ENCODE data around the gene IGF1R.

Gene IGF1R

DNA sequence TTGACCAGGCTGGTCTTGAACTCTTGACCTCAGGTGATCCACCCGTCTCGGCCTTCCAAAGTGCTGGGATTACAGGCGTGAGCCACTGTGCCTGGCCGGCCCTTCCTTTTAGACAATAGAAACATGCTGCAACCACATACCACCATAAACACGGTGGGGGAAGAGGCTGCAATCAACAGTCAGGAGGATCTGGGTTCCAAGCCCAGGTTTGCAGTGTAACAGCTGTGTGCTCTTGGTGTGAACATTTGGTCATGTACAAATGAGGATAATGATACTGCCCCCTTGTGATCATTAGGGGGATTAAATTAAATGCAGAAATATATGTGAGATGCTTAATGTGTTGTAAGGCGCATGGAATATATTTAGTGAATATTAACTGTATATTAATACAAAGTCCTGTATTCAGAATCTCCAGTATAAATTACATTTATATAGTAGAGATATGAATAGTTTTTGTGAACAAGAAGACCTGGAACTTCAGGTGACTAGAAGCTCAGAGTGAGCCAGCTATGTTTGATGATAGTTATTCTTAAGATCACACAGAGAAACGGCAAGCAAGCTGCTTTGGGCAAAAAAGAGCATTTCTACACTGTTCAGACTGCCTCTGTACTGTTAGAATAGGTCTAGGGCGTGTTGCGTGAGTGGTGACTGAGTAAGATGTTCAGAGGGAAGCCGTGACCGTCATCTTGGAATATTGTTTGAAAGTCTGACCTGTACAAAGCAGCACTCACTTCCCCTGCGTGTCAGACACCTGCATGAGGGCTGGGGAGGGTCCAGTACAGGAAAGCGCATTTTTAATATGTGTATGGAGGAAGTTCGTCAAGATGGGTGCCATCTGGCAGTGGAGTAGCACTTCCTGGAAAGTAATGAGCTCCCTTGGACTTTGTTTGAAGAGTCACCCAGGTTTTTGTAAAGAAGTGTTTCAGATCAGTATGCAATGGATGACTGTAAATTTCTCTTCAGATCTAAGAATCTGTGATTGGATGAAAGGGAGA lies 233.5 kb downstream of the IGF1R start:
- Mint-ChIP-seq H3K9me3 (ENCODE audit: low read depth) (no peaks in the 10 kb centered on the region), H3K27ac (no peak overlapping the region), H3K27me3 (no peaks in the 10 kb centered on the region), H3K4me1 (ENCODE audit: low read depth) (peaks cover 25% of the 10 kb centered on the region), H3K4me3 (no peak overlapping the region), H3K36me3 (no peaks in the 10 kb centered on the region)

DNA sequence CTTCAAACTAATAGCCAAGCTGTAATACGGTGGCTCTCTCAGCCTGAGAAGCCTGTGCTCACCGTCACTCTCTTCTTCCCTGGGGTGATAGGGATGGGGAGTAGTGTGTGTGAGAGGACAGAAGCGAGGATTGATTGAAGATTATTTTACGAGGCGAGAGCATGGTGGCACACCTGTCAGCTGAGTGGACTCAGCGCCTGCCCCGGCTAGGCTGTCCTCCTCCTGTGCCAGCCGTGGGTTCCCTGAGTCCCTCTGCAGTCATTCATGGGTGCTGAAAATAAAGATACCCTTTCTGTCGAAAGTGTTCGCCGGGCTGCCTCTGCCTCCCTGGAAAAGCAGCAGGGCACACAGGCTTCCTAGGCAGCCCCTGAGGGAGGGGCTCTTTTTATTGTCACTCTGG lies 235.1 kb downstream of the IGF1R start:
- no peak overlapping the region for H3K4me3 Mint-ChIP-seq
- H3K4me1 Mint-ChIP-seq (ENCODE audit: low read depth) = peaks cover 28% of the 10 kb centered on the region
- no peaks in the 10 kb centered on the region for H3K27me3 Mint-ChIP-seq
- no peaks in the 10 kb centered on the region for H3K9me3 Mint-ChIP-seq (ENCODE audit: low read depth)
- H3K36me3 Mint-ChIP-seq = no peaks in the 10 kb centered on the region
- no peak overlapping the region for H3K27ac Mint-ChIP-seq

DNA sequence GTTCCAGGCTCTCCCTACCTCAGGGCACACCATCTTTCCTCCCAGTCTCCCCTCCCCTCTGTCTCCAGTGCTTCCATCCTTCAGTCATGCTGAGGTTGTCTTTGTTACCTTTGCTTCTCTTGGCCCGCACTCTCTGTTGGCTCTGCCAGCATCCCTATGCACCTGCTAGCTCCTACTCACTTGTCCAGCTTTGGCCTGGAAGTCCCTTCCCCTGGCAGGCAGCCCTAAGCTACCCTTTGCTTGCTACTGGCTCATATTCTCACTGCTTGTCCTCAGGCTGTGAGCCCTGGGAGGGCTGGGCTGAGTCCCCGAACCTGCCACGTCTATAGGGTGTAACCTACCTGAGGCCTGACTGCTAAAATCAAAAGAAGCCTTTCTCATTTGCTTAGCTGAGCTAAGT lies 236.6 kb downstream of the IGF1R start:
- Mint-ChIP-seq H3K4me3 (no peak overlapping the region), H3K27ac (no peak overlapping the region), H3K27me3 (no peaks in the 10 kb centered on the region), H3K9me3 (ENCODE audit: low read depth) (no peaks in the 10 kb centered on the region), H3K36me3 (no peaks in the 10 kb centered on the region), H3K4me1 (ENCODE audit: low read depth) (peaks cover 29% of the 10 kb centered on the region)

DNA sequence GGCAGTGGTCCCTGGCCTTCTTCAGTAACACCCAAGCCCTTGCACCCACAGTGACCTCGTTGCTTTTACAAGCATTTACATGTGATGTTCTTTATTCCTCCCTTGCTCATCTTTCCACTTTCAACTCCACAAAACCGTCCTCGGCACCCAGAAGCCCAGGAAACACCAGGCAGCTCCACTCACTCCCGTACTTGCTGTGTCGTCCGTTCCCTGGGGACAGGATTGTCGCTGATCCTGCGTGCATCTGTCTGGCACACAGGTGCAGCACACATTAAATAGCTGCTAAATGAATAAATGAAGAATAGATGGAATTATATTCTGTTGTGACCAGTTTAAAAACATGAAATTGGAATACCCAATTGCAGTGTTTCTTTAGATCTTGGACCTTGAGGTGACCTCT lies 239.6 kb downstream of the IGF1R start:
- no peaks in the 10 kb centered on the region for H3K27me3 Mint-ChIP-seq
- peaks cover 19% of the 10 kb centered on the region for H3K4me1 Mint-ChIP-seq (ENCODE audit: low read depth)
- no peak overlapping the region for H3K4me3 Mint-ChIP-seq
- peaks cover 2% of the 10 kb centered on the region for H3K36me3 Mint-ChIP-seq
- H3K9me3 Mint-ChIP-seq (ENCODE audit: low read depth) = no peaks in the 10 kb centered on the region
- no peak overlapping the region for H3K27ac Mint-ChIP-seq

DNA sequence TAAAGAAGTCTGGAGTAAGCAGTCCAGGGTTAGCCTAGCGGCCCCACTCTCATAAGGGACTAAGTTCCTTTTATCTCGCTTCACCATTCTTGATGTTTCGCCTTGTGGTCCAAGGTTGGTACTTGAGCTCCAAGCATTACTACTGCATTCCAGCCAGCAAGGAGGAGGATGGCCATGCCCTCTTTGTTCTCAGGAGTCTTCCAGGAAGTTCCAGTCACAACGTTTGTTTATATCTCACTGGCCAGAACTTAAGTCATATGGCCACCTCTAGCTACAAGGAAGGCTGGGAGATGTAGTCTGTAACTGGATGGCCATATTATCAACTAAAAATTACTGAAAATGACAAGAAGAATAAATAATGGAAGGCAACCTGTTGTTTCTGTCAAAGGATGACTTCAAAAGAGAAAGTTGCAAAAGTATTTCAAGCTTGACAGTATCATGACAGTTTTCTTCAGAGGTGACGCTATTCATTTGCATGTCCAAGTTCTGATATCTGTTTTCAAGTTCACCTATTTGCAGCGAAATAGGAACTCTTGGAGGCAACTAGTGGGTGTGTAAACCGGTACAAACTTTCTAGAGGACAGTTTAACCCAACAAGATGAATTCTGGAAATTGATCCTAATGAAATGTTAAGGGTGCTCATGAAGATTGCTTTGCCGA lies 240.6 kb downstream of the IGF1R start:
- H3K36me3 Mint-ChIP-seq = peaks cover 2% of the 10 kb centered on the region
- H3K4me1 Mint-ChIP-seq (ENCODE audit: low read depth) = peaks cover 19% of the 10 kb centered on the region
- peak overlapping the region; percentile 2 for H3K27ac Mint-ChIP-seq
- no peaks in the 10 kb centered on the region for H3K9me3 Mint-ChIP-seq (ENCODE audit: low read depth)
- no peak overlapping the region for H3K4me3 Mint-ChIP-seq
- H3K27me3 Mint-ChIP-seq = no peaks in the 10 kb centered on the region

DNA sequence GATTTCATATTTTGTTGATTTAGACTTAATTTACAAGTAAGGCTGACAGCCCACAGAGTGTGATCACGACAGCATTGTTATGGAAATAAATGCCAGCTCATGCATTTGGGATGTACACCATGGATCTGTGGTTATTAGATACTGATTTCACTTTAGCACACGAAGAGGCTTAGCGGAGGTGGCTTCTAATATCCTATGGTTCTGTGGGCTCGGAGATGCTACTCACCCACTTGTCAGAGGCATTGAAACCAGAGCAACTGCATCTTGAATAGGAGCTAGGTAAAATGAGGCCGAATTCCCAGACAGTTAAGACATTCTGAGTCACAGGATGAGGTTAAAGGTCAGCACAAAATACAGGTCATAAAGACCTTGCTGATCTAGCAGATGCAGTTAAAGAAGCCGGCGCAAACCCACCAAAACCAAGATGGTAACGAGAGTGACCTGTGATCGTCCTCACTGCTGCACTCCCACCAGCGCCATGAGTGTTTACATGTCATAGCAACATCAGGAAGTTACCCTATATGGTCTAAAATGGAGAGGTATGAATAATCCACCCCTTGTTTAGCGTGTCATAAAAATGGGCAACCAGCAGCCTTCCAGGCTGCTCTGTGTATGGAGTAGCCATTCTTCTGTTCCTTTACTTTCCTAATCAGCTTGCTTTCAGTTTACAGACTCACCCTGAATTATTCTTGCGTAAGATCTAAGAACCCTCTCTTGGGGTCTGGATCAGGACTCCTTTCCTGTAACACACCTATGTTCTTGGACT lies 241.8 kb downstream of the IGF1R start:
- Mint-ChIP-seq H3K27ac (no peak overlapping the region), H3K36me3 (peaks cover 2% of the 10 kb centered on the region), H3K9me3 (ENCODE audit: low read depth) (no peaks in the 10 kb centered on the region), H3K4me1 (ENCODE audit: low read depth) (peaks cover 16% of the 10 kb centered on the region), H3K27me3 (no peaks in the 10 kb centered on the region), H3K4me3 (no peak overlapping the region)

DNA sequence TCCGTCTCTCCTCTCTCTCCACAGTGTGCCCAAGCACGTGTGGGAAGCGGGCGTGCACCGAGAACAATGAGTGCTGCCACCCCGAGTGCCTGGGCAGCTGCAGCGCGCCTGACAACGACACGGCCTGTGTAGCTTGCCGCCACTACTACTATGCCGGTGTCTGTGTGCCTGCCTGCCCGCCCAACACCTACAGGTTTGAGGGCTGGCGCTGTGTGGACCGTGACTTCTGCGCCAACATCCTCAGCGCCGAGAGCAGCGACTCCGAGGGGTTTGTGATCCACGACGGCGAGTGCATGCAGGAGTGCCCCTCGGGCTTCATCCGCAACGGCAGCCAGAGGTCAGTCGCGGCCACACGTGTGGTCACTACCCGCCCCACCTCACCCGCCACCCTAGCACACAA lies 243.0 kb downstream of the IGF1R start:
- H3K9me3 Mint-ChIP-seq (ENCODE audit: low read depth) = no peaks in the 10 kb centered on the region
- H3K27me3 Mint-ChIP-seq = no peaks in the 10 kb centered on the region
- peaks cover 16% of the 10 kb centered on the region for H3K4me1 Mint-ChIP-seq (ENCODE audit: low read depth)
- no peak overlapping the region for H3K27ac Mint-ChIP-seq
- H3K4me3 Mint-ChIP-seq = no peak overlapping the region
- H3K36me3 Mint-ChIP-seq = peaks cover 2% of the 10 kb centered on the region

DNA sequence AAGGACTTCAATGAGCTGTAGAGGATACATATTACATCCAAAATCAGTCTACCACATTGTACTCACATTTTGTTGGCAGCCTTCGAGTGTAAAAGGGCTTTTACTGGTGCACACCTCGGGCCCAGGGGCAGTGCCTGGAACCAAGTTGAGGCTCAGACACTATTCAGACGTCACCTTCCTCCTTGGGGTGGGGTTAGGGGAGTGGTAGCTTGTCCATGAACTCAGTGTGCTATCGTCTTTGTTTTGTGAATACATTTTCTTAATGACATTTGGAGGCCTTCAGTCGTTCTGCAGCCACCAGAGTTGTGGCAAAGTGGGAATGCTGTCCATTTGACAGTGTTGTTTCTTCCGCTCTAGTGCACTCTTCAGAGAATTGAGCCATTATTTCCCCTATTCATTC lies 245.1 kb downstream of the IGF1R start:
- H3K9me3 Mint-ChIP-seq (ENCODE audit: low read depth) = no peaks in the 10 kb centered on the region
- peaks cover 13% of the 10 kb centered on the region for H3K36me3 Mint-ChIP-seq
- no peak overlapping the region for H3K4me3 Mint-ChIP-seq
- H3K4me1 Mint-ChIP-seq (ENCODE audit: low read depth) = peaks cover 9% of the 10 kb centered on the region
- H3K27ac Mint-ChIP-seq = no peak overlapping the region
- H3K27me3 Mint-ChIP-seq = no peaks in the 10 kb centered on the region

DNA sequence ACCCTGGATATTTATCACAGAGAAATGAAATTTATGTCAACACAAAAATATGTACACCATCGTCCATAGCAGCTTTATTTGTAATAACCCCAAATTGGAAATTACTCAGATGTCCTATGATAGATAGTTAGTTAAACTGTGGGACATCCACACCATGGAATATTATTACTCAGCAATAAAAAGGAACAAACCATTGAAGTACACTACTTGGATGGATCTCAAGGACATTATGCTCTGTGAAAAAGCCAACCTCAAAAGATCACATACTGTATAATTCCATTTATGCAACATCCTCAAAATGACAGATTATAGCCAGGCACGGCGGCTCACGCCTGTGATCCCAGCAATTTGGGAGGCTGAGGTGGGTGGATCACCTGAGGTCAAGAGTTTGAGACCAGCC lies 246.0 kb downstream of the IGF1R start:
- no peak overlapping the region for H3K27ac Mint-ChIP-seq
- H3K9me3 Mint-ChIP-seq (ENCODE audit: low read depth) = no peaks in the 10 kb centered on the region
- peaks cover 4% of the 10 kb centered on the region for H3K4me1 Mint-ChIP-seq (ENCODE audit: low read depth)
- no peaks in the 10 kb centered on the region for H3K27me3 Mint-ChIP-seq
- no peak overlapping the region for H3K4me3 Mint-ChIP-seq
- peaks cover 13% of the 10 kb centered on the region for H3K36me3 Mint-ChIP-seq

DNA sequence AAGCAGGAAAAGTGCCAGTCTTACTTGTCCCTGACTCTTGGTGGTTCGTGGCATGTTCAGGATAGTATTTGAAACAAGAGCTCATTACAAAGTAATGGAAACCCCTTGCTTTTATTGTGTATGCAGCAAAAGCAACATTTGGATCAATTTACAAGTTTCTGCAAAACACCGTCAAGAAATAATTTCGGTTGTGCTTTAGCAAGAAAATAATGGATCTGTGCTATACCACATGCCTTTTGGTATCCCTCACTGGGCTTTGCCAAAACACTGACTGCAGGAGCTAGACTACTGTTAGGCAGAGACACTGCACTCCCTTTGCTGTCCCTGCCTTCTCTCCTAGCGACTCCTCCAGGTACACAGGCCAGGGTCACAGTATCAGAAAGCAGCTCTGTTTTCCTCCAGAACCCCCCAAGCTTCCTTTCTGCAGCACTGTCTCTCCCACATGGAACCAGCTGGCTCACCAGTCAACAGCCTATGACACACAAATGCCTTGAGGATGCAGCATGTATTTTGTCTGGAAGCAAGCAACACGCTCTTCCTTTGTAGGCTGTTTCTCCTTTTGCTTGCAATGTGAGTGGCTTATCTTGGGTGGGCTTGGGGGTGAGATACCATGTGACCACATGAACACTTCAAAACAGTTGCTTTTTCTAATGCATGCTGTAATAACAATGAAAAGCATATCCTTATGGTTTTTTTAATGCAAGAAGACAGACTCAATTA lies 247.8 kb downstream of the IGF1R start:
- Mint-ChIP-seq H3K27ac (no peak overlapping the region), H3K27me3 (no peaks in the 10 kb centered on the region), H3K9me3 (ENCODE audit: low read depth) (no peaks in the 10 kb centered on the region), H3K4me1 (ENCODE audit: low read depth) (peaks cover 3% of the 10 kb centered on the region), H3K4me3 (no peak overlapping the region), H3K36me3 (peaks cover 13% of the 10 kb centered on the region)

DNA sequence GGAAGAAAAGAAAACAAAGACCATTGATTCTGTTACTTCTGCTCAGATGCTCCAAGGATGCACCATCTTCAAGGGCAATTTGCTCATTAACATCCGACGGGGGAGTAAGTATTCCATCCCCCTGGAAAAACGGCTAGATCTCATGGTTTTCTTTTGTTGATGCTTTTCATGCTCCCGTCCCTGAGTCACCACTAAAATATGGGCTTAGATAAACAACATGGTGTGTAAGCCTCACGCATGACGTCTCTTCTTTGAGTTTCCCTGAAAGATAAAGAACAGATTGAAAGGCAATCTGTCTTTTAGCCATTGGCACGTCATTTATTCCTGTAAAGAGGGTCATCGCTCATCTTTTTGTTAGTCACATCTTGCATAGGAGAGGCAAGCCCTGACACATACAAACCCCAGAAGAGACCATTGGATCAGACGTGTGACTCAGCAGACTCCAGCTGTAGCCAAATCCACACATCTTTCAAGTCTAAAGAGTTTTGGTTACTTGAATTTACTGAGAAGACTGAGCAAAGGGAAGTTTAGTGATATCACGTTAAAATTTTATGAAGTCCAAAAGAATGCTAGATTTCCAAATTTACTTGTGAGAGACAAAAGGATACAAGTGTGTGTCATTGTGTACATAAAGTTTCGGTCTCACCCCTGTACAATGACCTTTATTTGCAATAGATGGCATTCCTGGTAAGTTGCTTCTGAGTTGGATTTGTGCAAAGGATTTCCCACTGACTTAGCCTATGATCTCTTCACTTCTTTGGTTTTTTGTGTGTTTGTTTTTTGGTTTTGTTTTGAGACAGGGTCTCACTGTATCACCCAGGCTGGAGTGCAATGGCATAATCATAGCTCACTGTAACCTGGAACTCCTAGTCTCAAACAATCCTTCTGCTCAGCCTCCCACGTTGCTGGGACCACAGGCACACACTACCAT lies 248.7 kb downstream of the IGF1R start:
- H3K9me3 Mint-ChIP-seq (ENCODE audit: low read depth) = no peaks in the 10 kb centered on the region
- no peak overlapping the region for H3K4me3 Mint-ChIP-seq
- no peak overlapping the region for H3K27ac Mint-ChIP-seq
- no peaks in the 10 kb centered on the region for H3K27me3 Mint-ChIP-seq
- H3K4me1 Mint-ChIP-seq (ENCODE audit: low read depth) = peaks cover 8% of the 10 kb centered on the region
- H3K36me3 Mint-ChIP-seq = peaks cover 12% of the 10 kb centered on the region

DNA sequence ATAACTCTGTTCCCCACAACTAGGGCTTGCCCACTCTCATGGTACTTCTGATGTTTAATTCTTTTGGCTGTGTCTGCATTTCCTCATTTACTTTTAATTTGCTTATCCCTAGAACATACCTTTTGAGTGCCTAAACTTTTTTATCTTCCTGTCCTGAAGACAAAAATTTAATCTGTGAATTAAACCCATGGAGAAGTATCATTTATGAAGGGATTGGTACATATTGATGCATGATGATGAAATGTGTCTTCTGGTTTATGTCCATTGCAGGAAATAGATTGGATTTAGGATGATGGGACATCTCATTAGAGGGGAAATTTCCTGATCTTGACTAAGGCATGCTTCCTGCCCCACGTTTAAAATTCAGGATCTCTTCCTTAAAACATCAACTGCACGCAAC lies 249.8 kb downstream of the IGF1R start:
- no peaks in the 10 kb centered on the region for H3K9me3 Mint-ChIP-seq (ENCODE audit: low read depth)
- no peak overlapping the region for H3K27ac Mint-ChIP-seq
- H3K4me1 Mint-ChIP-seq (ENCODE audit: low read depth) = peaks cover 8% of the 10 kb centered on the region
- peaks cover 11% of the 10 kb centered on the region for H3K36me3 Mint-ChIP-seq
- no peaks in the 10 kb centered on the region for H3K27me3 Mint-ChIP-seq
- H3K4me3 Mint-ChIP-seq = no peak overlapping the region

DNA sequence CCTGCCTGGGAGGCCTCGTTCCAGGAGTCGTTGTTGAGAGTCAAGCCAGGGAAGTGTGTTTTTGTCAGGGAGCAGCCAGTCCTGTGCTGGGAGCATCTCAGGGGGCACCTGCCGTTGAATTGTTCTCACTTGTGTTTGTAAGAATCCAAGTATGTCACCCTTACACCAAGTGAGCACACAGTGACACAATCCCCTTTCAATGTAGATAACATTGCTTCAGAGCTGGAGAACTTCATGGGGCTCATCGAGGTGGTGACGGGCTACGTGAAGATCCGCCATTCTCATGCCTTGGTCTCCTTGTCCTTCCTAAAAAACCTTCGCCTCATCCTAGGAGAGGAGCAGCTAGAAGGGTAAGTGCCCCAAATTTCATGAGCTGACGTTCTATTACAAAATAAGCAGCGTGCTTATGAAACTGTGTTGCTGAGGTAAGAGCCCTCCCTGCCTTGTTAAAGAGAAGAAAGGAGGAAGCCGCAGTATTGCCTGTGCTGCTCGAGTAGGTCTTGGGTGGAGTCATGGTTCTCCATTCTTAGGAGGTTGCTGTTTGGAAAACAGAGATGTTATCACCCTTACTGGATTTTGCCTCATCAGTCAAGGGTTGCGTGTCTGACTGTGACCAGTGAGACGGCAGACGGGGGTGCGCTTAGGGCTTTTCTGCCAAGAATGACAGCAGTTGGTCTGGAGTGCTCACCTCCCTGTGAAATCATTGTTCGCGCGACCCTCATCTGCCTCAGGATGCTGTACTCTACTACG lies 251.1 kb downstream of the IGF1R start:
- peaks cover 14% of the 10 kb centered on the region for H3K4me1 Mint-ChIP-seq (ENCODE audit: low read depth)
- H3K4me3 Mint-ChIP-seq = no peak overlapping the region
- no peaks in the 10 kb centered on the region for H3K9me3 Mint-ChIP-seq (ENCODE audit: low read depth)
- peaks cover 11% of the 10 kb centered on the region for H3K36me3 Mint-ChIP-seq
- no peaks in the 10 kb centered on the region for H3K27me3 Mint-ChIP-seq
- no peak overlapping the region for H3K27ac Mint-ChIP-seq
